Breast epithelium (tissue), 4 donors: ENCODE data around the gene TEF. TPM values are rescaled to one million over a fixed set of nuclear protein-coding genes. Genes with fewer than 3 reads are reported as not detected.

Experiments
- DNase-seq, 2 donors: peaks; one replicate each; pipeline ENCODE4 v3.0.0-alpha.2; 2019; ENCODE audit warnings: low spot score in 2 of 2
- H3K27ac ChIP-seq, 2 donors: fragments of 200-600 bp; sonication (generic) in 1 of 2; one replicate each; pipeline ENCODE4 v1.5.1; 2016 to 2019; ENCODE audit warnings: mild to moderate bottlenecking in 1 of 2
- H3K27me3 ChIP-seq, 2 donors: fragments of 200-600 bp; sonication (generic) in 1 of 2; one replicate each; pipeline versions ENCODE4 v1.5.1 to v1.6.0; 2017 to 2019; ENCODE audit warnings: control low read depth in 1 of 2, mild to moderate bottlenecking in 1 of 2
- H3K36me3 ChIP-seq: fragments of 200-600 bp; one replicate; pipeline ENCODE4 v1.5.1; 2019
- H3K4me1 ChIP-seq, 2 donors: fragments of 200-600 bp; sonication (generic); one replicate each; pipeline ENCODE4 v1.5.1; 2016 to 2019; ENCODE audit warnings: control low read depth in 1 of 2
- H3K4me3 ChIP-seq, 3 donors: fragments of 200-600 bp; sonication (generic); 1 replicate in 2 of 3; 2 replicates in 1 of 3; pipeline ENCODE4 v1.5.1; 2016 to 2019; ENCODE audit warnings: mild to moderate bottlenecking in 3 of 3, moderate library complexity in 2 of 3
- H3K9me3 ChIP-seq, 2 donors: fragments of 200-600 bp; sonication (generic) in 1 of 2; one replicate each; pipeline ENCODE4 v1.5.1; 2016 to 2019; ENCODE audit warnings: control low read depth in 1 of 2
- POLR2A ChIP-seq: fragments of 450-650 bp; IDR thresholded peaks from one replicate; pipeline ENCODE4 v1.6.1; 2016; ENCODE audit warnings: antibody characterized with exemption, mild to moderate bottlenecking, moderate library complexity
- POLR2AphosphoS5 ChIP-seq, 3 donors: sonication (generic); formaldehyde crosslinking; IDR thresholded peaks; one replicate each; pipeline ENCODE4 v1.6.1; 2017; ENCODE audit warnings: antibody characterized with exemption in 3 of 3
- intact Hi-C: fragments of 100-400 bp; cut with DNase I; formaldehyde crosslinking; loops from one replicate; pipeline ENCODE4 v1.15.1; 2023; ENCODE audit warnings: low total_unique reads
- total RNA-seq, 3 donors: library from RNA; depleted of rRNA; stranded (reverse); fragments of >200 nt; gene quantifications; one replicate each; pipeline ENCODE4 v1.1.0, GENCODE V29; 2016
- TF ChIP-seq, protein P1 (sequence below), 3 donors: fragments of 450-650 bp; IDR thresholded peaks; one replicate each; pipeline ENCODE4 v1.5.1; 2016 to 2017; ENCODE audit warnings: antibody characterized with exemption in 3 of 3, mild to moderate bottlenecking in 3 of 3, moderate library complexity in 3 of 3

Gene TEF
- total RNA-seq, 3 donors from 2014 or later, result 8.8 to 26.6 (median 15.7) TPM

DNA sequence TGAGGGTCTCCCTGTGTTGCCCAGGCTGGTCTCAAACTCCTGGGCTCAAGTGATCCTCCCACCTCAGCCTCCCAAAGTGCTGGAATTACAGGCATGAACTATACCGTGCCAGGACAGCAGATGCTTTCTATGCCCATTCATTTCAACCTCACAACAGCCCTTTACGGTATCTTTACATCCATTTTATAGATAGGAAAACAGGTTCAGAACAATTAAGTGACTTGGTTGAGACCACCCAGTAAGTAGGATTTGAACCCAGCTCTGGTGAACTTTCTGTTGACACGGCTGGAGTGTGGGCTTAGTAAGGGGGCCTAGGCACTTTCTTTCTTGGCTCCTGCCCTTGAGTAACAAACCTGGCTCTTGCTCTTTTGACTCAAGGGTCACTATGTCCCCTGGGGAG, 25.7 kb downstream of the TEF start:
- Histone ChIP-seq H3K4me3 (no peak overlapping the region), H3K36me3 (no peaks in the 10 kb centered on the region), H3K27me3 (no peaks in the 10 kb centered on the region), H3K9me3 (no peaks in the 10 kb centered on the region), H3K27ac (no peak overlapping the region), H3K4me1 (no peaks in the 10 kb centered on the region)
- intact Hi-C loops, result loop anchor here (5.0 kb wide), 1 partner anchor 115 kb away; no protein-coding TSS in a partner anchor
- no peak for TF ChIP-seq POLR2AphosphoS5 (IDR thresholded peaks at IDR 0.05)
- no peak for TF ChIP-seq POLR2A
- TF ChIP-seq, protein P1, sequence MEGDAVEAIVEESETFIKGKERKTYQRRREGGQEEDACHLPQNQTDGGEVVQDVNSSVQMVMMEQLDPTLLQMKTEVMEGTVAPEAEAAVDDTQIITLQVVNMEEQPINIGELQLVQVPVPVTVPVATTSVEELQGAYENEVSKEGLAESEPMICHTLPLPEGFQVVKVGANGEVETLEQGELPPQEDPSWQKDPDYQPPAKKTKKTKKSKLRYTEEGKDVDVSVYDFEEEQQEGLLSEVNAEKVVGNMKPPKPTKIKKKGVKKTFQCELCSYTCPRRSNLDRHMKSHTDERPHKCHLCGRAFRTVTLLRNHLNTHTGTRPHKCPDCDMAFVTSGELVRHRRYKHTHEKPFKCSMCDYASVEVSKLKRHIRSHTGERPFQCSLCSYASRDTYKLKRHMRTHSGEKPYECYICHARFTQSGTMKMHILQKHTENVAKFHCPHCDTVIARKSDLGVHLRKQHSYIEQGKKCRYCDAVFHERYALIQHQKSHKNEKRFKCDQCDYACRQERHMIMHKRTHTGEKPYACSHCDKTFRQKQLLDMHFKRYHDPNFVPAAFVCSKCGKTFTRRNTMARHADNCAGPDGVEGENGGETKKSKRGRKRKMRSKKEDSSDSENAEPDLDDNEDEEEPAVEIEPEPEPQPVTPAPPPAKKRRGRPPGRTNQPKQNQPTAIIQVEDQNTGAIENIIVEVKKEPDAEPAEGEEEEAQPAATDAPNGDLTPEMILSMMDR (IDR thresholded peaks at IDR 0.05), result no peak
- no peak for DNase-seq

GRCh38 chr22:41408665-41409064, 26.9 kb downstream of the TEF start:
- intact Hi-C loops, result loop anchor here (5.0 kb wide), 1 partner anchor 114 kb away; no protein-coding TSS in a partner anchor

DNA sequence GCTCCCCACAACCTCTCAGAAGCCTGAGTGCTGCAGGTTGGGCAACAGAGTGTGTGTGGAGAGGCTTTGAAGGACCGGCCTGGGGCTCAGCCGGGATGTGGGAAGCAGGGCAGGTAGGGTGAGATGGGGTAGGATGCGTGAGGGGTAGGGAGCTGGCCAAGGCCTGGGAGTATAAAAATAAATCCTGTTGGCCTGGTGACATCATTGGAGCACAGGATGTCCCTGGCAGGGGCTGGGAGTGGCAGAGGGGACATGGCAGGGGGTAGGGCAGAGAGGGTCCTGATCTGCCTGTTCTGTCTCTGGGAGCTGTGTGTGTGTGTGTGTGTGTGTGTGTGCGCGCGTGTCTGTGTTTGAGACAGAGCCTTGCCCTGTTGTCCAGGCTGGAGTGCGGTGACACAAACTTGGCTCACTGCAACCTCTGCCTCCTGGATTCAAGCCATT, 28.6 kb downstream of the TEF start:
- H3K27me3 ChIP-seq, result no peaks in the 10 kb centered on the region
- intact Hi-C loops, result no loop called here
- TF ChIP-seq, protein P1 (IDR thresholded peaks at IDR 0.05), result no peak
- TF ChIP-seq POLR2A, result no peak
- TF ChIP-seq POLR2AphosphoS5 (IDR thresholded peaks at IDR 0.05), result no peak
- no peaks in the 10 kb centered on the region for H3K36me3 ChIP-seq
- H3K27ac ChIP-seq, result peak overlapping the region; percentile 75 to 99
- peaks cover 6% of the 10 kb centered on the region in 2 donors for H3K4me1 ChIP-seq
- no peak overlapping the region for H3K4me3 ChIP-seq
- peak in 1 of 2 donors; percentile 31 for DNase-seq
- H3K9me3 ChIP-seq, result no peaks in the 10 kb centered on the region

More at GRCh38 chr22:41408665-41409064, 26.9 kb downstream of the TEF start:
- H3K4me1 ChIP-seq, result no peaks in the 10 kb centered on the region
- H3K27me3 ChIP-seq, result no peaks in the 10 kb centered on the region
- no peak overlapping the region for H3K4me3 ChIP-seq
- H3K36me3 ChIP-seq, result no peaks in the 10 kb centered on the region
- no peaks in the 10 kb centered on the region for H3K9me3 ChIP-seq
- DNase-seq, result no peak
- TF ChIP-seq POLR2A (no peak), POLR2AphosphoS5 (IDR thresholded peaks at IDR 0.05) (no peak)
- TF ChIP-seq, protein P1 (IDR thresholded peaks at IDR 0.05), result no peak
- no peak overlapping the region for H3K27ac ChIP-seq

- TF ChIP-seq POLR2AphosphoS5 (IDR thresholded peaks at IDR 0.05) (no peak), POLR2A (no peak)
- TF ChIP-seq, protein P1 (IDR thresholded peaks at IDR 0.05), result no peak
- Histone ChIP-seq H3K36me3 (no peaks in the 10 kb centered on the region), H3K27ac (peak overlapping the region; percentile 75 to 99), H3K4me1 (peaks cover 6 to 8% of the 10 kb centered on the region in 2 donors), H3K9me3 (no peaks in the 10 kb centered on the region), H3K27me3 (no peaks in the 10 kb centered on the region), H3K4me3 (no peak overlapping the region)
- intact Hi-C loops, result no loop called here
- DNase-seq, result no peak
Observed at GRCh38 chr22:41411021-41411851, 29.5 kb downstream of the TEF start.

GRCh38 chr22:41415554-41415953, 33.8 kb downstream of the TEF start:
- peaks cover 6 to 24% of the 10 kb centered on the region in 2 donors for H3K4me1 ChIP-seq
- H3K27ac ChIP-seq, result peak overlapping the region; percentile 8 to 39
- intact Hi-C loops, result no loop called here
- H3K36me3 ChIP-seq, result no peaks in the 10 kb centered on the region
- no peak overlapping the region for H3K4me3 ChIP-seq
- DNase-seq, result no peak
- no peak for TF ChIP-seq POLR2A
- TF ChIP-seq, protein P1 (IDR thresholded peaks at IDR 0.05), result no peak
- TF ChIP-seq POLR2AphosphoS5 (IDR thresholded peaks at IDR 0.05), result no peak
- H3K27me3 ChIP-seq, result no peaks in the 10 kb centered on the region
- H3K9me3 ChIP-seq, result no peaks in the 10 kb centered on the region
